ENCODE measurements around the gene CATSPERD. TPM values are rescaled to one million over a fixed set of nuclear protein-coding genes. Genes with fewer than 3 reads are reported as not detected.

Gene CATSPERD
- total and polyA plus RNA-seq, 4 donors, result not detected

GRCh38 chr19:5705552-5705951, 14.9 kb upstream of the CATSPERD start:
- no peaks in the 10 kb centered on the region for H3K27me3 ChIP-seq (ENCODE audit: control insufficient read depth in 4 of 4, insufficient read depth in 4 of 4, low read length in 3 of 4)
- H3K4me1 ChIP-seq (ENCODE audit: control insufficient read depth in 4 of 4, insufficient read depth in 4 of 4, low read length in 3 of 4), result no peaks in the 10 kb centered on the region
- no peak overlapping the region for H3K4me3 ChIP-seq (ENCODE audit: low read depth in 1 of 3, low read length in 3 of 3)
- H3K27ac ChIP-seq (ENCODE audit: low read depth in 1 of 2, low read length in 2 of 2), result no peak overlapping the region
- H3K36me3 ChIP-seq (ENCODE audit: control insufficient read depth in 4 of 4, insufficient read depth in 3 of 4, low read depth in 1 of 4, low read length in 3 of 4), result peaks cover 25 to 59% (median 30%) of the 10 kb centered on the region in 4 donors
- no peak for TF ChIP-seq TAF1 (conservative IDR thresholded peaks at IDR 0.05)
- TF ChIP-seq HNF4A (conservative IDR thresholded peaks at IDR 0.05), result no peak
- TF ChIP-seq HNF4G (IDR thresholded peaks at IDR 0.05), result no peak
- no peak for TF ChIP-seq ATF3 (IDR thresholded peaks at IDR 0.05)
- TF ChIP-seq FOXA2 (IDR thresholded peaks at IDR 0.05), result no peak
- no peak for TF ChIP-seq RXRA (IDR thresholded peaks at IDR 0.05)
- no peak for TF ChIP-seq YY1 (IDR thresholded peaks at IDR 0.05)
- no peak for DNase-seq (ENCODE audit: low spot score)
- 94% methylated on average over 16 of the region's 16 CpGs for WGBS
- no peak overlapping the region for H3K9ac ChIP-seq (ENCODE audit: low read depth in 1 of 2, low read length in 2 of 2)
- no peaks in the 10 kb centered on the region for H3K9me3 ChIP-seq (ENCODE audit: control insufficient read depth in 4 of 4, low read length in 3 of 4)

GRCh38 chr19:5706876-5707573, 13.4 kb upstream of the CATSPERD start:
- H3K4me1 ChIP-seq (ENCODE audit: control insufficient read depth in 4 of 4, insufficient read depth in 4 of 4, low read length in 3 of 4), result no peaks in the 10 kb centered on the region
- no peak overlapping the region for H3K9ac ChIP-seq (ENCODE audit: low read depth in 1 of 2, low read length in 2 of 2)
- 97% methylated on average over 35 of the region's 35 CpGs for WGBS
- no peak for DNase-seq (ENCODE audit: low spot score)
- no peak for TF ChIP-seq TAF1 (conservative IDR thresholded peaks at IDR 0.05)
- no peak for TF ChIP-seq CTCF (IDR thresholded peaks at IDR 0.05; ENCODE audit: low read depth, low read length, missing input control)
- no peak for TF ChIP-seq SP1 (IDR thresholded peaks at IDR 0.05)
- no peak for TF ChIP-seq GABPA (IDR thresholded peaks at IDR 0.05 in 1 of 2, conservative IDR thresholded peaks at IDR 0.05 in 1 of 2)
- TF ChIP-seq YY1 (IDR thresholded peaks at IDR 0.05), result no peak
- no peak for TF ChIP-seq FOXA1 (IDR thresholded peaks at IDR 0.05)
- no peak for TF ChIP-seq RXRA (IDR thresholded peaks at IDR 0.05)
- no peak for TF ChIP-seq NR2F2 (IDR thresholded peaks at IDR 0.05)
- TF ChIP-seq RAD21 (IDR thresholded peaks at IDR 0.05), result no peak
- TF ChIP-seq MAX (IDR thresholded peaks at IDR 0.05), result no peak
- no peak for TF ChIP-seq JUND (IDR thresholded peaks at IDR 0.05)
- no peak for TF ChIP-seq HNF4A (conservative IDR thresholded peaks at IDR 0.05)
- no peak for TF ChIP-seq EGR1 (IDR thresholded peaks at IDR 0.05; ENCODE audit: low read depth in 2 of 2)
- no peak for TF ChIP-seq REST (IDR thresholded peaks at IDR 0.05)
- H3K36me3 ChIP-seq (ENCODE audit: control insufficient read depth in 4 of 4, insufficient read depth in 3 of 4, low read depth in 1 of 4, low read length in 3 of 4), result peaks cover 34 to 71% (median 39%) of the 10 kb centered on the region in 4 donors
- no peak overlapping the region for H3K27ac ChIP-seq (ENCODE audit: low read depth in 1 of 2, low read length in 2 of 2)
- no peaks in the 10 kb centered on the region for H3K27me3 ChIP-seq (ENCODE audit: control insufficient read depth in 4 of 4, insufficient read depth in 4 of 4, low read length in 3 of 4)
- no peaks in the 10 kb centered on the region for H3K9me3 ChIP-seq (ENCODE audit: control insufficient read depth in 4 of 4, low read length in 3 of 4)
- no peak overlapping the region for H3K4me3 ChIP-seq (ENCODE audit: low read depth in 1 of 3, low read length in 3 of 3)

Measured in liver (tissue), 9 donors.